Neutrophil (primary cell): ENCODE measurements around the gene ABTB2.

Experiments
- H3K27ac ChIP-seq: fragments of 200-600 bp; sonication (generic); 2 replicates; pipeline ENCODE4 v1.5.1; 2016; ENCODE audit warnings: mild to moderate bottlenecking, moderate library complexity
- H3K27me3 ChIP-seq: fragments of 200-600 bp; sonication (generic); 2 replicates; pipeline ENCODE4 v1.6.0; 2016; ENCODE audit warnings: mild to moderate bottlenecking
- H3K36me3 ChIP-seq: fragments of 200-600 bp; sonication (generic); 2 replicates; pipeline ENCODE4 v1.5.1; 2017
- H3K4me1 ChIP-seq, 2 experiments: fragments of 200-600 bp in 1 of 2; sonication (generic) in 1 of 2; 1 replicate in 1 of 2; 2 replicates in 1 of 2; pipeline versions ENCODE4 v1.5.1 to v1.6.1; 2013 to 2016; ENCODE audit warnings: low read depth in 1 of 2, low read length in 1 of 2, mild to moderate bottlenecking in 1 of 2, moderate library complexity in 1 of 2; ENCODE audit not compliant: control insufficient read depth in 1 of 2, insufficient read depth in 1 of 2
- H3K4me3 ChIP-seq, 2 experiments: fragments of 200-600 bp in 1 of 2; sonication (generic) in 1 of 2; 1 replicate in 1 of 2; 2 replicates in 1 of 2; pipeline ENCODE4 v1.5.1; 2013 to 2016; ENCODE audit warnings: low read depth in 1 of 2, low read length in 1 of 2, mild to moderate bottlenecking in 1 of 2, moderate library complexity in 1 of 2
- H3K9me3 ChIP-seq: fragments of 200-600 bp; sonication (generic); 2 replicates; pipeline ENCODE4 v1.5.1; 2016
- CTCF ChIP-seq: fragments of 200-600 bp; sonication (generic); IDR thresholded peaks from 2 replicates; pipeline ENCODE4 v1.5.1; 2016; ENCODE audit warnings: antibody characterized with exemption

ABTB2 gene

GRCh38 chr11:34120651-34121050 is 237.2 kb downstream of the ABTB2 start:
- peaks cover 72% of the 10 kb centered on the region for H3K36me3 ChIP-seq

GRCh38 chr11:34114471-34114870 is 243.3 kb downstream of the ABTB2 start:
- H3K9me3 ChIP-seq: no peaks in the 10 kb centered on the region
- H3K36me3 ChIP-seq: peaks cover 64% of the 10 kb centered on the region
- no peak for TF ChIP-seq CTCF
- no peak overlapping the region for H3K27ac ChIP-seq
- H3K27me3 ChIP-seq: no peaks in the 10 kb centered on the region
- H3K4me1 ChIP-seq: no peaks in the 10 kb centered on the region
- H3K4me3 ChIP-seq: no peak overlapping the region

More at GRCh38 chr11:34120651-34121050, 237.2 kb downstream of the ABTB2 start:
- Histone ChIP-seq H3K4me1 (no peaks in the 10 kb centered on the region), H3K4me3 (no peak overlapping the region), H3K9me3 (no peaks in the 10 kb centered on the region), H3K27ac (no peak overlapping the region), H3K27me3 (no peaks in the 10 kb centered on the region)
- no peak for TF ChIP-seq CTCF

GRCh38 chr11:34114014-34114413 is 243.8 kb downstream of the ABTB2 start:
- Histone ChIP-seq H3K4me1 (no peaks in the 10 kb centered on the region), H3K27me3 (no peaks in the 10 kb centered on the region), H3K9me3 (no peaks in the 10 kb centered on the region), H3K4me3 (no peak overlapping the region), H3K36me3 (peaks cover 59% of the 10 kb centered on the region), H3K27ac (no peak overlapping the region)
- no peak for TF ChIP-seq CTCF

GRCh38 chr11:34111722-34112270 is 246.0 kb downstream of the ABTB2 start:
- no peaks in the 10 kb centered on the region for H3K27me3 ChIP-seq
- no peaks in the 10 kb centered on the region for H3K4me1 ChIP-seq
- no peak for TF ChIP-seq CTCF
- H3K9me3 ChIP-seq: no peaks in the 10 kb centered on the region
- H3K4me3 ChIP-seq: no peak overlapping the region
- no peak overlapping the region for H3K27ac ChIP-seq
- H3K36me3 ChIP-seq: peaks cover 45% of the 10 kb centered on the region

- no peaks in the 10 kb centered on the region for H3K27me3 ChIP-seq
Observed at GRCh38 chr11:34105957-34106504, 251.8 kb downstream of the ABTB2 start.

More at GRCh38 chr11:34105957-34106504, 251.8 kb downstream of the ABTB2 start:
- Histone ChIP-seq H3K4me1 (peaks cover 13 to 23% of the 10 kb centered on the region in 2 experiments), H3K27ac (peak overlapping the region; percentile 88), H3K9me3 (no peaks in the 10 kb centered on the region), H3K36me3 (peaks cover 7% of the 10 kb centered on the region), H3K4me3 (peak overlapping the region; percentile 87 to 88)
- no peak for TF ChIP-seq CTCF
